ENCODE results near the gene PRDM5.

The PRDM5 gene

GRCh38 chr4:120659616-120660170, 262.8 kb downstream of the PRDM5 start:
- TF ChIP-seq FOXM1 (IDR thresholded peaks at IDR 0.05; ENCODE audit: borderline replicate concordance, low read depth) (no peak), MAX (IDR thresholded peaks at IDR 0.05) (no peak), CREB1 (IDR thresholded peaks at IDR 0.05; ENCODE audit: low read depth) (no peak), YY1 (IDR thresholded peaks at IDR 0.05; ENCODE audit: low read depth) (no peak), TEAD4 (IDR thresholded peaks at IDR 0.05) (no peak), RAD21 (IDR thresholded peaks at IDR 0.05; ENCODE audit: low read depth) (no peak), USF1 (IDR thresholded peaks at IDR 0.05) (no peak)

GRCh38 chr4:120658772-120659171, 263.8 kb downstream of the PRDM5 start:
- no peak for TF ChIP-seq ZBTB7A (IDR thresholded peaks at IDR 0.05; ENCODE audit: low read depth)
- no peak for TF ChIP-seq CREB1 (IDR thresholded peaks at IDR 0.05; ENCODE audit: low read depth)
- no peak for TF ChIP-seq TAF1 (IDR thresholded peaks at IDR 0.05; ENCODE audit: low read depth)
- no peak for TF ChIP-seq YY1 (IDR thresholded peaks at IDR 0.05; ENCODE audit: low read depth)
- no peak for TF ChIP-seq EGR1 (IDR thresholded peaks at IDR 0.05)
- TF ChIP-seq FOXM1 (IDR thresholded peaks at IDR 0.05; ENCODE audit: borderline replicate concordance, low read depth) = no peak
- no peak for TF ChIP-seq MAX (IDR thresholded peaks at IDR 0.05)
- no peak for TF ChIP-seq TCF12 (IDR thresholded peaks at IDR 0.05; ENCODE audit: low read depth)
- no peak for TF ChIP-seq NFIC (IDR thresholded peaks at IDR 0.05)
- TF ChIP-seq USF1 (IDR thresholded peaks at IDR 0.05) = no peak
- no peak for TF ChIP-seq RAD21 (IDR thresholded peaks at IDR 0.05; ENCODE audit: low read depth)
- TF ChIP-seq EP300 (IDR thresholded peaks at IDR 0.05; ENCODE audit: borderline replicate concordance) = no peak
- no peak for TF ChIP-seq CEBPB (IDR thresholded peaks at IDR 0.05)
- no peak for TF ChIP-seq REST (IDR thresholded peaks at IDR 0.05; ENCODE audit: low read depth)
- TF ChIP-seq TEAD4 (IDR thresholded peaks at IDR 0.05) = no peak

GRCh38 chr4:120653804-120654573, 268.5 kb downstream of the PRDM5 start:
- TF ChIP-seq ZBTB7A (IDR thresholded peaks at IDR 0.05; ENCODE audit: low read depth) = no peak
- no peak for TF ChIP-seq MAX (IDR thresholded peaks at IDR 0.05)
- no peak for TF ChIP-seq USF1 (IDR thresholded peaks at IDR 0.05)
- no peak for TF ChIP-seq CREB1 (IDR thresholded peaks at IDR 0.05; ENCODE audit: low read depth)
- TF ChIP-seq YY1 (IDR thresholded peaks at IDR 0.05; ENCODE audit: low read depth) = no peak
- no peak for TF ChIP-seq TEAD4 (IDR thresholded peaks at IDR 0.05)
